Activated CD4-positive, alpha-beta T cell treated with anti-CD3 and anti-CD28 coated beads, Interleukin-2, Interleukin-4, amounts not matched to agents 100 ng/mL and 50 ng/mL, durations not matched to agents 16 hours and 8 hours (primary cell): Measurements from ENCODE around the gene CPNE6.

Source experiments
- DNase-seq: peaks from one replicate; pipeline ENCODE4 v3.0.0-alpha.2; 2020; ENCODE audit warnings: low spot score

Gene CPNE6

GRCh38 chr14:24054646-24055045, 16.7 kb upstream of the CPNE6 start:
- no peak for DNase-seq

GRCh38 chr14:24055971-24056799, 15.2 kb upstream of the CPNE6 start:
- no peak for DNase-seq

- DNase-seq, result no peak
These were observed 14.6 kb upstream of the CPNE6 start for GRCh38 chr14:24056800-24057184.

GRCh38 chr14:24057271-24057670, 14.1 kb upstream of the CPNE6 start:
- no peak for DNase-seq

GRCh38 chr14:24057867-24058259, 13.5 kb upstream of the CPNE6 start:
- DNase-seq, result no peak

GRCh38 chr14:24058260-24058950, 13.0 kb upstream of the CPNE6 start:
- peak; percentile 77 for DNase-seq

GRCh38 chr14:24058951-24059475, 12.3 kb upstream of the CPNE6 start:
- no peak for DNase-seq

- DNase-seq, result no peak
These were observed 11.4 kb upstream of the CPNE6 start for GRCh38 chr14:24059841-24060388.

GRCh38 chr14:24060443-24060842, 10.9 kb upstream of the CPNE6 start:
- no peak for DNase-seq

GRCh38 chr14:24060984-24061913, 10.1 kb upstream of the CPNE6 start:
- no peak for DNase-seq

GRCh38 chr14:24062216-24062980, 9.0 kb upstream of the CPNE6 start:
- no peak for DNase-seq

GRCh38 chr14:24063263-24063836, 8.0 kb upstream of the CPNE6 start:
- no peak for DNase-seq

GRCh38 chr14:24064091-24064795, 7.1 kb upstream of the CPNE6 start:
- no peak for DNase-seq

GRCh38 chr14:24064856-24065255, 6.5 kb upstream of the CPNE6 start:
- DNase-seq, result no peak

GRCh38 chr14:24065408-24065807, 6.0 kb upstream of the CPNE6 start:
- DNase-seq, result no peak

- DNase-seq, result no peak
These were observed 4.7 kb upstream of the CPNE6 start for GRCh38 chr14:24066496-24067132.

GRCh38 chr14:24067133-24068082, 4.0 kb upstream of the CPNE6 start:
- no peak for DNase-seq

GRCh38 chr14:24068711-24069410, 2.5 kb upstream of the CPNE6 start:
- DNase-seq, result no peak
